Tibial nerve (tissue), 4 donors: ENCODE data around the gene ZNF281. TPM values are rescaled to one million over a fixed set of nuclear protein-coding genes. Genes with fewer than 3 reads are reported as not detected.
A peak's percentile ranks its signal among the peaks of the same experiment; 100 is the strongest.

Source experiments
- DNase-seq, 2 donors: peaks; one replicate each; pipeline ENCODE4 v3.0.0-alpha.2; 2019; ENCODE audit warnings: low spot score in 2 of 2
- H3K27ac ChIP-seq, 4 donors: fragments of 200-600 bp; sonication (generic) in 3 of 4; one replicate each; pipeline ENCODE4 v1.5.1; 2017 to 2019; ENCODE audit warnings: mild to moderate bottlenecking in 1 of 4
- H3K27me3 ChIP-seq, 2 donors: fragments of 200-600 bp; sonication (generic) in 1 of 2; one replicate each; pipeline versions ENCODE4 v1.5.1 to v1.6.0; 2017 to 2019
- H3K36me3 ChIP-seq, 3 donors: fragments of 200-600 bp; sonication (generic); one replicate each; pipeline ENCODE4 v1.5.1; 2018 to 2019
- H3K4me1 ChIP-seq, 4 donors: fragments of 200-600 bp; sonication (generic) in 3 of 4; one replicate each; pipeline ENCODE4 v1.5.1; 2017 to 2019
- H3K4me3 ChIP-seq, 4 donors: fragments of 200-600 bp; sonication (generic) in 3 of 4; one replicate each; pipeline ENCODE4 v1.5.1; 2017 to 2019; ENCODE audit warnings: mild to moderate bottlenecking in 1 of 4, moderate library complexity in 1 of 4
- H3K9me3 ChIP-seq, 4 donors: fragments of 200-600 bp; sonication (generic) in 3 of 4; one replicate each; pipeline ENCODE4 v1.5.1; 2017 to 2019
- CTCF ChIP-seq, 5 experiments: fragments of 200-600 bp in 3 of 5; fragments of 450-650 bp in 2 of 5; sonication (generic) in 3 of 5; IDR thresholded peaks; one replicate each; pipeline ENCODE4 v1.5.1; 2016 to 2019; ENCODE audit warnings: antibody characterized with exemption in 5 of 5, mild to moderate bottlenecking in 3 of 5, moderate library complexity in 2 of 5
- EP300 ChIP-seq, 2 donors: sonication (generic); formaldehyde crosslinking; IDR thresholded peaks; one replicate each; pipeline ENCODE4 v1.6.1; 2017; ENCODE audit warnings: antibody characterized with exemption in 2 of 2, mild to moderate bottlenecking in 1 of 2
- POLR2A ChIP-seq, 2 donors: fragments of 450-650 bp; IDR thresholded peaks; one replicate each; pipeline ENCODE4 v1.6.1; 2017; ENCODE audit warnings: antibody characterized with exemption in 2 of 2, mild to moderate bottlenecking in 2 of 2, moderate library complexity in 2 of 2
- WGBS, 2 donors: methylation state at CpG; one replicate each; pipeline ENCODE4 v1.1.5; 2018; 5-methylcytosine and 5-hydroxymethylcytosine counted together
- total RNA-seq, 4 donors: library from RNA; depleted of rRNA; stranded (reverse); fragments of >200 nt; gene quantifications; one replicate each; pipeline ENCODE4 v1.1.0, GENCODE V29; 2016

The ZNF281 gene
- total RNA-seq, 4 donors from 2014 or later: 8.0 to 12.9 (median 8.9) TPM

DNA sequence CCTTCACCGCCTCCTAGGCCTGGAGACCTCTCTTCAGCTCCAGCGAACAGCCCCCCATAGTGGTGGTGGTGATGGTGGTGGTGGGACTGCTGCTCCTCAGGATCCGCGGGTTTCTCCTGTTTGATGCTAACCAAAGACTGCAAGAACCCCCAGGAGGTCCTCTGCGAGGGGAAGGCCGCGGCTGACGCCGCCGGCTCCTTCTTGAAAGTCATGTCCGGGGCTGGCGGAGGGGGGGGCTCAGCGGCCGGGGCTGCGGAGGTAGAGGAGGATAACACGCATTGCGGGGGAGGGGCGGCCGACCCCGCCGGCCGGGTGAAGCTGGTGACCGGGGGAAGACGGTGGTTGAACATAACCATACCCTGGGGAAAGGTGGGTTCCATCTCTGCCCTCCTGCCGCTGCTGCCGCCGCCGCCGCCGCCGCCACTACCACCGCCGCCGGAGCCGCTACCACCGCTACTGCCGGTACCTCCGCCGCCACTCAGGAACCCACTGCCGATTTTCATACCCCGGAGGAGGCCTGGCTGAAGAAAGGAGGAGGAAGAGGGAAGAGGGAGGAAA, 554 bp downstream of the ZNF281 start:
- DNase-seq: no peak
- no peaks in the 10 kb centered on the region for H3K27me3 ChIP-seq

DNA sequence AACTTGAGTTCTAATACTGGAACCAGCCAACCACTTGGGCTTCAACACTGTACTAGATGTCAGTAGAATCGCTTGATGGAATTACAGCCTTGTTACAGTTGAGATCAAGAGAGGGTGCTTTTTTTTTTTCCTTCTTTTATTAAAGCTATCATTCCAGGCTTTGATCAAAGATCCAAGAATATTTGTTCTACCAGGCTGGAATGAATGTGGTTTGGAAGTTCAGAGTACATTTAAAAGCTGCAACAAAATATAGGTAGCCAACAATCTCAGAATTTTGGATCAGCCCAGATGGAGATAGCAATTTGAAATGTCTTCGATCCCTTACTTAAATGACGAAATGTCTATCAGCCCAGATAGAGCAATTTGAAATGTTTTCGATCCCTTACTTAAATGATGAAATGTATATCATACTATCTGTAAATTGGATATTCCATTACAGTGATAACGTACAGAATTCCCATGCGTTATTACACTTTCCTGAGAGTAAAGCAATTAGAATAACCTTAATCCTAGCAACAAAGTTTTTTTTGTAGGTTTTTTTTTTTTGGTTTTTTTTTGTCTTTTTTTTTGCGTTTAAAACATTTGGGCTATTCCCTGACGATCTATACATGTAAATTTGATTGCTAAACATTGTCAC, 3.6 kb downstream of the ZNF281 start:
- Histone ChIP-seq H3K4me1 (peaks cover 0 to 62% (median 25%) of the 10 kb centered on the region in 4 donors), H3K27me3 (no peaks in the 10 kb centered on the region), H3K4me3 (no peak overlapping the region), H3K9me3 (no peaks in the 10 kb centered on the region), H3K27ac (no peak overlapping the region), H3K36me3 (peaks cover 0 to 9% (median 0%) of the 10 kb centered on the region in 3 donors)
- TF ChIP-seq CTCF (IDR thresholded peaks at IDR 0.05): no peak
- no peak for TF ChIP-seq EP300 (IDR thresholded peaks at IDR 0.05)
- no peak for TF ChIP-seq POLR2A (IDR thresholded peaks at IDR 0.05)
- DNase-seq: no peak
- WGBS, 2 donors: 93 to 95% methylated on average over 8 of the region's 8 CpGs

More for the DNA sequence above, 554 bp downstream of the ZNF281 start:
- Histone ChIP-seq H3K27ac (peak overlapping the region; percentile 53 to 89 (median 86)), H3K4me1 (peaks cover 0 to 57% (median 25%) of the 10 kb centered on the region in 4 donors), H3K36me3 (peaks cover 0 to 9% (median 0%) of the 10 kb centered on the region in 3 donors), H3K4me3 (peak overlapping the region; percentile 73 to 98 (median 82)), H3K9me3 (no peaks in the 10 kb centered on the region)
- TF ChIP-seq EP300 (IDR thresholded peaks at IDR 0.05) (no peak), POLR2A (IDR thresholded peaks at IDR 0.05) (no peak), CTCF (IDR thresholded peaks at IDR 0.05) (no peak)
- 1 to 2% methylated on average over 20 to 41 of the region's 41 CpGs for WGBS, 2 donors

- no peak overlapping the region for H3K4me3 ChIP-seq
- WGBS, 2 donors: 71 to 77% methylated on average over 2 of the region's 2 CpGs
- H3K9me3 ChIP-seq: no peaks in the 10 kb centered on the region
Observed at GRCh38 chr1:200405264-200405663, 4.6 kb downstream of the ZNF281 start.

GRCh38 chr1:200401708-200402107, 8.1 kb downstream of the ZNF281 start:
- H3K27ac ChIP-seq: no peak overlapping the region
- 68 to 81% methylated on average over 1 of the region's 1 CpG for WGBS, 2 donors

More at GRCh38 chr1:200405264-200405663, 4.6 kb downstream of the ZNF281 start:
- DNase-seq: no peak
- Histone ChIP-seq H3K27ac (no peak overlapping the region), H3K27me3 (no peaks in the 10 kb centered on the region), H3K4me1 (peaks cover 0 to 60% (median 22%) of the 10 kb centered on the region in 4 donors), H3K36me3 (peaks cover 0 to 9% (median 0%) of the 10 kb centered on the region in 3 donors)
- TF ChIP-seq EP300 (IDR thresholded peaks at IDR 0.05) (no peak), CTCF (IDR thresholded peaks at IDR 0.05) (no peak), POLR2A (IDR thresholded peaks at IDR 0.05) (no peak)

More at GRCh38 chr1:200401708-200402107, 8.1 kb downstream of the ZNF281 start:
- Histone ChIP-seq H3K4me1 (peaks cover 0 to 36% (median 3%) of the 10 kb centered on the region in 4 donors), H3K27me3 (no peaks in the 10 kb centered on the region), H3K36me3 (peaks cover 0 to 9% (median 0%) of the 10 kb centered on the region in 3 donors), H3K9me3 (no peaks in the 10 kb centered on the region), H3K4me3 (no peak overlapping the region)
- no peak for DNase-seq
- no peak for TF ChIP-seq POLR2A (IDR thresholded peaks at IDR 0.05)
- no peak for TF ChIP-seq EP300 (IDR thresholded peaks at IDR 0.05)
- no peak for TF ChIP-seq CTCF (IDR thresholded peaks at IDR 0.05)
